Cerebellar nuclear complex (tissue), 1 donor: ENCODE measurements around the gene TRMT13.

ENCODE experiments used
- DNase-seq, 2 experiments: peaks; one replicate each; lab custom pipeline; 2025; lab: John Stamatoyannopoulos, UW

TRMT13 gene, protein sequence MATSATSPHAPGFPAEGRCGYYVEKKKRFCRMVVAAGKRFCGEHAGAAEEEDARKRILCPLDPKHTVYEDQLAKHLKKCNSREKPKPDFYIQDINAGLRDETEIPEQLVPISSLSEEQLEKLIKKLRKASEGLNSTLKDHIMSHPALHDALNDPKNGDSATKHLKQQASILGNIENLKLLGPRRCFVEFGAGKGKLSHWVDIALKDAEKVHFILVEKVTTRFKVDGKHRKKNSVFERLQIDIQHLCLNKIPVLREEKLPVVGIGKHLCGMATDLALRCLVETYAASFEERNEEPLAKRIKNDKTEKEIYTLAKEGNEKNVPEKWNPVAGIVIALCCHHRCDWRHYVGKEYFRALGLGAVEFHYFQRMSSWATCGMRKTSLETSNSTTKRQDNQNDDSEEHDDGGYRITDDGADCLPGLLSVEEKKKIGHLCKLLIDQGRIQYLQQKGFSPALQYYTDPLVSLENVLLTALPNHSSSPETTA

GRCh38 chr1:100132566-100133477 is at the start of gene TRMT13, which contains the start of gene SASS6:
TRMT13 (plus strand) TSS chr1:100133163; CDS start chr1:100133169, 6 bp downstream.
SASS6 (minus strand) TSS chr1:100132930; CDS start chr1:100132814, 116 bp downstream.
- DNase-seq: peak; percentile 28 to 81

DNA sequence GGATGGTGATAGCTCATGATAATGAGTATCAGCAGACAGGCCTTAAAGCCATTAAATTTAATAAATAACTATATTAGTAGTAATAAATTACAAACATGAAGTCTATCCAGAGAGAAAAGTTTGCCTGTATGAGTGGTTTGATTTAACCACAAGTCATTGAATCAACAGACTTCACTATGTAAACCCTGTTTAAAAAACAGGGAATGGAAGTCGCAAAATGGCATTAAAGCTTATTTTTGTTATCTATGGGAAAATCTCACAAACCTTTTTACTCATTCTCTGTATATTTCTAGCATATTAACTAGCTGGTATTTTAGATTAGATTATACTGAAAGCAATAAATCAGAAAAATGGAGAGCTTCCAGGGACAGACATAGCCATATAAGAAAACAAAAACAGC is 45.6 kb upstream of the TRMT13 start:
- no peak for DNase-seq

DNA sequence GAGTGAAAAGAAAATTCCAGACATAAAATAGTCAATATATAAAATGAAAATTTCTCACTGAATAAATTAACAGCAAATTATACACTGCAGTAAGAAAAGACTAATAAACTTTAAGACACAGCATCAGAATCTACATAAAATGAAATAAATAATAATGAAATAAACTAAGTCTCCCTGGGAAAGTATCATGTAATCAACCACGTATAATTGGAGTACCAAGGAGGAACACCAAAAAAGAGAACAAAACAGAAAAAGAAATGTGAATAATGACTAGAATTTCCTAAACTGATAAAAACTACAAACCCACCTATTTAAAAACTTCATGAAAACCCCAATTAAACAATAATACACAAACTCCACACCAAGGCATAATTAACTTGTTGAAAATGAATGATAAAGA is 43.9 kb upstream of the TRMT13 start:
- no peak for DNase-seq

- no peak for DNase-seq
Observed at GRCh38 chr1:100090471-100090870, 42.5 kb upstream of the TRMT13 start.

- no peak for DNase-seq
Observed at GRCh38 chr1:100100202-100100601, 32.8 kb upstream of the TRMT13 start.

DNA sequence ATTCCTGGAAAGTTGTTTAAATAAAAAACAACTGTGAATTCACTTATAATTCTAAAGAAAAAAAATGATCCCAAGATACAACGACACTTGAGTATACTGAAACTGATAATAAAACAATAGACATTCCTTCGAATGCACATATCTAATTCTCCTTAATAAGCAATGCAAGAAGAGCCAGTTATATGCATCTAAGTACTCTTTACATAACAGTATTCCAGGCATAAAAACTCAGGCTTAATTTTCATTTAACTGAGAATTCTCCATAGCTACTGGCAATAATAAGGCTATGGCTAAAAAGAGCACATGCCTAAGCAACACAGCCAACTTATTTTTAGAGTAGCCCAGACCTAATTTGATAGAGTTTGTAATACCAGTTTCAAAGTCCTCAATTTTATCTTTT is 31.4 kb upstream of the TRMT13 start:
- no peak for DNase-seq

GRCh38 chr1:100107696-100108095 is 25.3 kb upstream of the TRMT13 start:
- DNase-seq: no peak

DNA sequence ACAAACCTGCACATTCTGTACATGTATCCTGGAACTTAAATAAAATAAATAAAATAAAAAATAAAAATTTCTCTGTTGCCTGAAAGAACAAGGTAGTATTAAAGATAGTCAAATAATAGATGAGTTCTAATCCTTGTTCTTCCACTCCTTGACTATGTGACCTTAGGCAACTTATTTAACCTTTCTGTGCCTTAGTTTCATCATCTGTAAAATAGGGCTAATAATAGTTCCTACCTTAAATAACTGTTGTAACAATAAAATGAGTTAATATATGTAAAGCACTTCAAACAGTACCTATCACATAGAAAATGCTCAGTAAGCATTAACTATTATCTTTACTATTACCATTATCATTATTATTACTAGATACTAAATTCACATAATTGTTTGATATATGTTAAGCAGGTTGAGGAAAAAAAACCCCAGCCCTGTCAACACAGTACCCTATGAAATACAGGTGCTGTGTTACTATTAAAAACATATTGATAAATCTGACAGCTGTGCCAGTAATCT is 23.4 kb upstream of the TRMT13 start:
- no peak for DNase-seq

DNA sequence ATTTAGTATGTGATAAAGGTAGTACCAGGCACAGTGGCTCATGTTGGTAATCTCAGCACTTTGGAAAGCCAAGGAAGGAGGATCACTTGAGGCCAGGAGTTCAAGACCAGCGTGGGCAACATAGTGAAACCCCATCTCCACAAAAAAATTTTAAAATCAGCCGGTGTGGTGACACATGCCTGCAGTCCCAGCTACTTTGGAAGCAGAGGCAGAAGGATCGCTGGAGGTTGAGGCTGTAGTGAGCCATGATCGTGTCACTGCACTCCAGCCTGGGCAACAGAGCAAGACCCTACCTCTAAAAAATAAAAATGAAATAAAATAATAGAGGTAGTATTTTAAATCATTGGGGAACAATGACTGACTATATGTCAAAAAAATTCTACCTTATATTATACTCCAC is 17.4 kb upstream of the TRMT13 start:
- DNase-seq: no peak

DNA sequence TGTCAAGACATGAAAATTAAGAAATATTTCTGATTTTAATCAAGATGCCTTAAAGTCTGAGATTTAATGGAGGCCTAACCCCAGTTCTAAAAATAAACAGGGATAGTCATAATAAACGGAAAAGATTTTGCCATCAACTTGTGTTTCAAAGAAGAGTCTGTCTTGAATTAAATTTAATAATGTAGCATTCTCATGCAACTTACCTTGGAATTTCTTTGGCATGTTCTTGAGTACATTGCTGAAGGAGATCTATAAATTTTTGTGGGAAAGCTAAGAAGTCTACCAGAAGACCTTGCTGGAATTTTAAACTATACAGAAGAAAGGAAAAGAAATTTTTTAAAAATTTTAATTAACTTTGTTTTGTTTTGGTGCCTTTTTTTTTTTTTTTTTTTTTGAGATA is 10.8 kb upstream of the TRMT13 start:
- DNase-seq: no peak

GRCh38 chr1:100127226-100127625 is 5.7 kb upstream of the TRMT13 start:
- no peak for DNase-seq

DNA sequence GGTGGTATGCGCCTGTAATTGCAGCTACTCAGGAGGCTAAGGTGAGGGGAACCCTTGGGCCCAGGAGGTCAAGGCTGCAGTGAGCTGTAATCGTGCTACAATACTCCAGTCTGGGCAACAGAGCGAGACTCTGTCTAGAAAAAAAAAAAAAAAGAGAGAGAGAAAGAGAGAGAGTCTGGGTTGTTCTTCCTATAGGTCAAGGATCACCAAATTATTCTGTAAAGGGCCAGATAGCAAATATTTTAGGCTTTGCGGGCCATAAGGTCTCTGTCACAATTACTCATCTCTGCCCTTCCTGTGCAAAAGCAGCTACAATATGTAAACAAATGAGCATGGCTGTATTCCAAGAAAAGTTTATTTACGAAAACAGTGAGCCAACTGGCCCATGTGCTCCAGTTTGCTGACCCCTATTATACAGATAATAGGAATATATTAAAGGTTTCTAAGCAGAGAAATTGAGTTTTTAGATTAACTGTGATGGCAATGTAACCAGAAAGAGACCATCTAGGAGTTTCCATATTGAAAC is 2.3 kb upstream of the TRMT13 start:
- no peak for DNase-seq

- no peak for DNase-seq
Observed at GRCh38 chr1:100131623-100132022, 1.3 kb upstream of the TRMT13 start.

DNA sequence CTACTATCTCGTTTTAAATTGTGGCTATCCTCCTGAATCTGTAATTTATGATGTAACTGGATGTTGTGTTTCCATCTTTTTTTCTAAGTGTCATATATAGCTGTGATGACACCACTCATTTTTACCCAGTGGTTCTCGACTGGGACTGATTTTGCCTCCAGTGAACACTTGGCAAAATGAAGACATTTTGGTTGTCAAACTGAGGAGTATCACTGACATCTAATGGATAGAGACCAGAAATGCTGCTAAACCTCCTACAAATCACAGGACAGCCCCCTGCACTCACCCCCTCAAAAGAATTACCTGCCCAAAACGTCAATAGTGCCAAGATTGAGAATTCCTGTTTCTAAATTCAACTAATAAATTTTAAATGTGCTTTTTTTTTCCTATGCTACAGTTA is 1.9 kb downstream of the TRMT13 start:
- DNase-seq: no peak

- DNase-seq: no peak
Observed at GRCh38 chr1:100137602-100138001, 4.6 kb downstream of the TRMT13 start.

DNA sequence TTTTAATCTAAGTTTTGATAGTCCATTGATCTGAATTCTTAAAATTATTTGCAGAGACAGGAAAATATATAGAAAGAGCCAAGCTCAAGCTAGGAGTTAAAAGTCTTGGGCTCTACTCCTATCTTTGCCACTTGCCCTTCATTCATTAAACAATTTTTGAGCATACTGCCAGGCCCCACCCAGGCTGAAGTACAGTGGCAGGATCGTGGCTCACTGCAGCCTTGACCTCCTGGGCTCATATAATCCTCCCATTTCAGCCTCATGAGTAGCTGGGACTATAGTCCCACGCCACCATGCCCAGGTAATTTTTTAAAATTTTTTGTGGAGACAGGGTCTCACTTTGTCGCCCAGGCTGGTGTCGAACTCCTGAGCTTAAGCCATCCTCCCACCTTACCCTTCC is 8.2 kb downstream of the TRMT13 start:
- DNase-seq: no peak

DNA sequence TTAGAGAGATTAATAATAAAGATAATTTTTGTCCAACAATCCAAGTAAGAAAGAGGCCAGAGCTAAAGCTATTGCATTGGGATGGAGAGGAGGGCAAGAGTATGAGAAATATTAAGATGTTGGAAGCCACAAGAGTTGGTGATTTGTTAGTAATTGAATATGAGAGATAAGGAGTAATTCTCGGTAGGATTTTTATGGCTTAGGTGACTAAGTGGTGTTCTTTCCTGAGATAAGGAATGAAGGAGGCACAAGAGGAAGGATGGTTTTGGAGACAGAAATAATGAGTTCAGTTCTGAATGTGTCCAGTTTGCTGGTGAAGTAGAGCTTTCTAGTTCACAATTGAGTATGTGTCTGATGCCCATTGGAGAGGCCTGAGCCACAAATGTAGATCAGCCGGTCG is 9.4 kb downstream of the TRMT13 start:
- DNase-seq: no peak

DNA sequence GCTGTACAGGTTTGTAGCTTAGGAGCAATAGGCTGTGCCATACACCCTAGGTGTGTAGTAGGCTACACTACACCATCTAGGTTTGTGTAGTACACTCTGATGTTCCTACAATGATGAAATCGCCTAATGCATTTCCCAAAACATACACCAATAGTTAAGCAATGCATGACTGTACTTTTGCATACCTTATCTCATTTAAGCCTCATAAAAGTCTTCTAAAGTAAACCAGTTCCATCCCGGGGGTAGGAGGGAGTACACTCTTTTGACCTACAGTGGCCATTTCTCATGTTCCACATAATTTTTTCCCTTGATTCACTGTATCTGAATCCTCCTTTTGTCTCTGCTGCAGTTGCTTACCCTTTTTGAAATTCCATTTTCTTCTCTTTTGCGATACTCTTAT is 12.2 kb downstream of the TRMT13 start:
- DNase-seq: no peak

- no peak for DNase-seq
Observed at GRCh38 chr1:100146958-100147357, 14.0 kb downstream of the TRMT13 start.

GRCh38 chr1:100147875-100148274 is 14.9 kb downstream of the TRMT13 start:
- DNase-seq: no peak

- no peak for DNase-seq
Observed at GRCh38 chr1:100151679-100152078, 18.7 kb downstream of the TRMT13 start.

DNA sequence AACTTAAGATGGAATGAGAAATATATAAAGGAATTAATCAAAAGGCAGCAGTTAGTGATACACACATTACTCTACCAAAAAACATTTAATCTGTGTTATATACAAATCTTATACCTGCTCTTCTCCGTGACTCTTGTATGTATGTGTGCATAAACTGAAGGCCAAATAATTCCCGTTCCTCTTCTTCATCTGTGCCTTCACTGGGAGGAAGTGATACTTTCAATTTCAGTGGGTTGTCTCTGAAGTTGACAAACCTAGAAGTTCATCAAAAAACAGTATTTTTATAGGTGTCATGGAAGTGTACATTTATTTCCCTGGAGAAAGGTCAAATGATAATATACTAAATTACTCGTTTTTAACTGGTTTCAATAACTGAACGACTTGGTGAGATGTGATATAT is 19.3 kb downstream of the TRMT13 start:
- DNase-seq: no peak
